NOMO-1 (cell line): ENCODE data around the gene SLC22A9.
"Not testable (repeated sequence)": the region's sequence is repeated elsewhere in the genome, so short reads cannot be mapped to it uniquely, and the experiment has no call there.

Experiments
- DNase-seq, 2 experiments: peaks; one replicate each; lab custom pipeline; 2025; ENCODE audit not compliant: unreplicated experiment in 2 of 2; lab: John Stamatoyannopoulos, UW

SLC22A9 gene

DNA sequence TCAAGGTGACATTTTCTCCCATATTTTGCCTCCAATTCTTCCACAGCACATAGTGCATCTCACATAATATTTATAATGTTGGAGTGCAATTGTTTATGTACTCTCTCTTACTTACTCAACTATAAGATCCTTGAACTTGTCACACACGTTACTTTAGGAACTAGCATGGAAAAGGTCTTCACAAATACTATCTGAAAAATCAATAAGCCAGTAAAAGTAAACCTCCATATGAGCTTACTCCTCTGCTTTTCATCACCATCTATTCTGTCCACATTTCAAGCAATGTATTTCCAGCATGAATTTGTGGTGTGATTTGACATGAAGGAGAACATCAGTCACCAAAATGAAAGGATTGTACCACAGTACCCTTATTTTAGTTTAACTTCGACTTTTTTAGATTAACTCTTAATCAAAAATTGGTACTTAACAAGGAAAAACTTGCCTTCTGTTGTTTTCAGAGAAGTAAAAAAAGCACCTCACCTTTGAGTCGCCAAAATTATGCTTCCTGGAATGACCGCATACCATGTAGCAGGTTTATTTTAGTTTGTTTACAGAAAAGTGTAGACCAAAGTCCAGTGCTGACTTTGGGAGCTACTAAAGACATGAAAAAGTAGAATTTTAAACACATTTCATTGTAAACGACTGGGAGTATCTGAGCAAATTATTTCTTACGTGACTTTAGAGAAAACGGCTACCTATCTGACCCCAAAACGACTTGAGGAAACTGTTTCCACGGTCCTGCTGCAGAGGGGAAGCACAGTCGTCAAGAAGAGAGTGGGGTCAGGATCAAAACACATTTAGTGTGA lies at the start of gene SLC22A9:
SLC22A9 (plus strand) TSS at position 621 of the 806 bp plus-strand sequence. CDS start 272 bp downstream, outside the sequence.
- DNase-seq, result no peak

DNA sequence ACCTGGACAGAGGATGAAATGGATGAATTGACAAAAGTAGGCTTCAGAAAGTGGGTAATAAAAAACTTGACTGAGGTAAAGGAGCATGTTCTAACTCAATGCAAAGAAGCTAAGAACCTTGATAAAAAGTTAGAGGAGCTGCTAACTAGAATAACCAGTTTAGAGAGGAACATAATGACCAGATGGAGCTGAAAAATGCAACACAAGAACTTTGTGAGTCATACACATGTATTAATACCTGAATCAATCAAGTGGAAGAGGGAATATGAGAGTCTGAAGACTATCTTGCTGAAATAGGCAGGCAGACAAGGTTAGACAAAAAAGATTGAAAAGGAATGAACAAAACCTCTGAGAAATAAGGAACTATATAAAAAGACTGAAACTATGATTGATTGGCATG lies 47.9 kb upstream of the SLC22A9 start:
- no peak for DNase-seq

DNA sequence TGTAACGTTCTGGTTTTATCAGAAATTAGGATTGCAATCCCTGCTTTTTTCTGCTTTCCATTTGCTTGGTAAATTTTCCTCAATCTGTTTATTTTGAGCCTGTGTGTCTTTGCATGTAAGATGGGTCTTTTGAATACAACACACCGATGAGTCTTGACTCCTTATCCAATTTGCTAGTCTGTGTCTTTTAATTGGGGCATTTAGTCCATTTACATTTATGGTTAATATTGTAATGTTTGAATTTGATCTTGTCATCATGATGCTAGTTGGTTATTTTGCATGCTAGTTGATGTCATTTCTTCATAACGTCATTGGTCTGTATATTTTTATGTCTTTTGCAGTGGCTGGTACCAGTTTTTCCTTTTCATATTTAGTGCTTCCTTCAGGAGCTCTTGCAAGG lies 34.5 kb upstream of the SLC22A9 start:
- not testable (repeated sequence) for DNase-seq

DNA sequence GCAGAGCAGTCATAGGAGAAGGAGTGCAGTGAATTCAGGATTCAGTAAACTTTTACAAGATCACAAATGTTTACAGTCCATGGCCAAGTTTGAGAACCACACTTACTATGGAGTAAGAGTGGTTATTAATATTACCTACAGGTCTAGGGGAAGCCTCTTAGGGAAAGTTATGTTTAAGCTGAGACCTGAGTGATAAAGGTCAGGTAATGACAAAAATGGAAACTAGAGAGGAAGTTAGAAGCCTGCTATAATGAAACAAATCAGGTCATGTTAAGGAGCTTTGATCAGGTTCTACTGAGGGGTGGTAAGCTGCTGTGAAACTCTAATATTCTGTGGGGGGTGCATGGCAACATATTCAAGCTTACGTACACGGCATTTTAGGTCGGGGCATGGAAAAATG lies 32.5 kb upstream of the SLC22A9 start:
- no peak for DNase-seq

DNA sequence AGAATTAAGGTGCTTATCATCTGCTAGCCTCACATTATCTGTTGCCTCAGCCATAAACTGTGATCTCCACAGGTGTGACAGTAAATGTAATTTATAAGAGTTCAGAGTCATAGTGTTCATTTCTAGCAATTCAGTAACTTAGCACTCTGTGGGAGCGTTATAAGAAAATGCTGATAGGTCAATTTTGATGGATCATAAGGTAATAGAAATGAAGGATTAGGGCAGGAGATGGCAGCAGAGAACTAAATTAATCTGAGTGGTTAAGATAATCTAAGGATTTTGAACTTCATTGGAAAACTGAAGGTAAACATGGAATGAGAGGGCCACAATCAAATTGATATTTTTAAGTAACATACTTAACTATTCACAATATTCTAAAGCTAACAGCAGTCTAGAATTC lies 26.5 kb upstream of the SLC22A9 start:
- DNase-seq, result no peak

DNA sequence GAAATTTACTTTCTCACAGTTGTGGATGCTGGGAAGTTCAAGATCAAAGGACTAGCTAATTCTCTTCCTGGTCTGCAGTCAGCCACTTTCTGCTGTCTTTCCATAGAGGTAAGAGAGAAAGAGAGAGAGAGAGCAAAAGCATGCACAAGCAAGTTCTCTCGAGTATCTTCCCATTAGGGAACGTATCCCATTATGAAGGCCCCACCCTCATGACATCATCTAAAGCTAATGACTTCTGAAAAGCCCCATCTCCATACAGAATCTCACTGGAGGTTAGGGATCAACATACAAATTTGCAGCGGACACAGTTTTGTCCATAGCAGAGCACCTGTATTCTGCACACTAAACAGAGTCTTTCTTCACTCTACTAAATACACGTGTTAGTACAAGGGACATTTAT lies 17.4 kb upstream of the SLC22A9 start:
- DNase-seq, result no peak

DNA sequence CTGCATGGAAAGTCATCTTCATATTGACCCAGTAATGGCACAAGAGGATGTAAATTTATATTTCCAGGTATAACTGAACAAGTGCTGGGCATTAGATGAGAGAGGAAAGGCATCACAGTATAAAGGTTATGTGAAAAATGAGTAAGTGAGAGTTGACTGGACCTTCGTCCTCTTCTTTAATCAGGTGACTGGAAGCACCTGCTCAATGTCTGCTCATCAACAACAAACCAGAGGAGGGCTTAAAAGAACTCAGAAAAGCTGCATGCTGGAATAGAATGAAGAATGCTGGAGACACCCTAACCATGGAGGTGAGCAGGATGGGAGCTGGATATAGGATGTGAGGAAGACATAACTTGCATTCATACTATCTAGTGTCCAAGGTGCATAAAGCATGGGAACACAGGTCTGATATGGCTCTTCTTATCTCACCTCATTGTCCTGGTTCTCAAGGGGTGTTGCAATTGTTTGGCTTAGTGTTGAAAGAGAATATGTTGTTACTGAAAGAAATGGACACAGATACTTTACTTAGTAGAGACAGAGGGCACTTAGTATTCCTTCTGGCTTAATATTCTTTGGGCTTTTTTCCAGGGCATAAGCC lies 7.3 kb upstream of the SLC22A9 start:
- DNase-seq, result no peak

DNA sequence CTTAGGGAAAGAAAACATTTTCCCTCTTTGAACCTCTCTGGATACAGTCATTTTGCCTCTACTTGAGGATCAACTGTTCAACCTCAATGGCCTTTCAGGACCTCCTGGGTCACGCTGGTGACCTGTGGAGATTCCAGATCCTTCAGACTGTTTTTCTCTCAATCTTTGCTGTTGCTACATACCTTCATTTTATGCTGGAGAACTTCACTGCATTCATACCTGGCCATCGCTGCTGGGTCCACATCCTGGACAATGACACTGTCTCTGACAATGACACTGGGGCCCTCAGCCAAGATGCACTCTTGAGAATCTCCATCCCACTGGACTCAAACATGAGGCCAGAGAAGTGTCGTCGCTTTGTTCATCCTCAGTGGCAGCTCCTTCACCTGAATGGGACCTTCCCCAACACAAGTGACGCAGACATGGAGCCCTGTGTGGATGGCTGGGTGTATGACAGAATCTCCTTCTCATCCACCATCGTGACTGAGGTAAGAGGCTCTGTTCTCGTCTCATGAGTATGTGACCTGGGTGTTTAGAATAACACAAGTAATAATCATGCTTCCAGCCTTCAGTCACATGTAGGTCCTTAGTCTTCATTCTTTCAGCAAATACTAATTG lies 495 bp downstream of the SLC22A9 start:
- no peak for DNase-seq

DNA sequence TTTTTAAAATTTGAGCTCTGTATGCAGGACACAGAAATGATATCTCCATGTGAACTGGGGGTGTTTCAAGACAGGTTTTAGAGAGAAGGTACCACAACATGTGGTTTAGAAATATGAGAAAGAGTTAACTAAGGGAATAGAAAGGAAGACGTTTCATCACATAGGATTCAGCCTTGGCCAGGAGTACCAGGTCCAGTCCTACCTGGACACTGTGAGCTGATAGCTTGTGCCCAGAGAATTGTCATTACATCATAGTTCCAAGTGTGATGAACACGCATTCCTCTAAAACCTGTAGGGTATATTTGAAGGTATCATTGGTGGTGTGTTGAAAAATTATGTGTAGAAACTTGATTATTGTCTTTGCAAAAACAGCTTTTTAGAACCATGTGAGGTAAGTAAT lies 1.8 kb downstream of the SLC22A9 start:
- DNase-seq, result no peak

DNA sequence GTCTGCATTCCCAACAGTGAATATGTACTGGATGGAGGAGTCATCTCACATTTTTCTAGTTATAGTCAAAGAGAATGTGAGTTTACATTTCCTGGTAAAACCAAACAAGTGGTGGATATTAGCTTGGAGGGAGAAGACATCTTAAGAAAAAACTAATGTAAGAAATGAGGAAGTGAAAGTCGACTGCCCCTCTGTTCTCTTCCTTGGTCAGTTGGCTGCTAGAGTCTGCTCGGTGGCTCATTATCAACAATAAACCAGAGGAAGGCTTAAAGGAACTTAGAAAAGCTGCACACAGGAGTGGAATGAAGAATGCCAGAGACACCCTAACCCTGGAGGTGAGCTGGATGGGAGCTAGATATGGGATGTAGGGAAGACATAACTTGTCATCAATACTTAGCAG lies 5.8 kb downstream of the SLC22A9 start:
- DNase-seq, result peak; percentile 66 to 90

DNA sequence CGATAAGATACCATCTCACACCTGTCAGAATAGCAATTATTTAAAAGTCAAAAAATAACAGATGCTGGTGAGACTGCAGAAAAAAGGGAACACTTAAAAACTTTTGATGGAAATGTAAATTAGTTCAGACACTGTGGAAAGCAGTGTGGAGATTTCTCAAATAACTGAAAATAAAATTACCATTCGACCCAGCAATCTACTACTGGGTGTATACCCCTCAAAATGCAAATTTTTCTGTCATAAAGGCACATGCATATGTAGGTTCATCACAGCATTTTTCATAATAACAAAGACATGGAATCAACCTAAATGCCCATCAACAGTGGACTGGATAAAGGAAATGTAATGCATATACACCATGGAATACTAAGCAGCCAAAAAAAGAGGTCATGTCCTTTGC lies 10.5 kb downstream of the SLC22A9 start:
- no peak for DNase-seq

DNA sequence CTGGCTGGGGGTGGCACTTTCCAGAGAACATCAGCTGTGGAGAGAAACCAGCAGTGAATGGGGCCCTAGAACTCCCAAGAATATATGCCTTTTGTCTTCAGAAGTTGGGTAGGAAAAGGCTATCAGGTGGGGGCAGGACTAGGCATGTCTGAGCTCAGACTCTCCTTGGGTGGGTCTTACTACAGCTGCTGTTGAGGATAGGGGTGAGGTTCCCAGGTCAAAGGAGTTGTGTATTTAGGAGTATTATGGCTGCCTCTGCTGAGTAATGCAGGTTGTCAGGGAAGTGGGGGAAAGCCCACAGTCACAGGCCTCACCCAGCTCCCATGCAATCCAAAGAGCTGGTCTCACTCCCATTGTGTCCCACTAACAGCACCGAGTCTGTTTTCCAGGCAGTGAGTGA lies 26.1 kb downstream of the SLC22A9 start:
- DNase-seq, result no peak

DNA sequence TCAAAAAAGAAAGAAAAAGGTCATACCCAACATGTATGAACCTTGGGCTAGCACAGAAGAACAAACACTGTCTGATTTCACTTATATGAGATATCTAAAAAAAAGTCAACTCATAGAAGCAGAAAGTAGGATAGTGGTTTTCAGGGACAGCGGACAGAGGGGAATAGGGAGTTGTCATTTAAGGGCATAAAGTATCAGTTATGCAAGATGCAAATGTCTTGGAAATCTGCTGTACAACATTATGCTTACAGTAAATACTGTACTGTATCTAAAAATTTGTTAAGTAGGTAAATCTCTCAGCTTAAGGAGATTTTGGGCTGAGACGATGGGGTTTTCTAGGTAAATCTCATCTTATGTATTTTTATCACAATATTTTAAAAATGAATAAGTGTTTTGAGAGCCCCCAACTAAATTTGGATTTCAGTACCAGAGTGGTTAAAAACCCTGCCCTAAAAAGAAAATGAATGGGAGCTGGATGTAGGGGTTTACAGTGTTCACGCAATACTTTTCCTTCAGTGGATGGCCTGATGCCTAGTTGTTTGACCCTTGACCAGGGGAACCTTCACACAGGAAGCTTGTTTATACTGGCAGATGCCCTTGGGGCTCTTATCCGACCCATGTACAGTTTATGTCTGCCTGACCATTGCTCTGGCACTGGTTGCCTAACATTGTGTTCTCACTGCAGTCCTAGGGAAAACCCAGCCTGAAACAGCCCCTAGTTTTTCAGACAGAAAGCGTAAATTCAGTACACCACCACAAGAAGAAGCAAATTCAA lies 34.8 kb downstream of the SLC22A9 start:
- no peak for DNase-seq

DNA sequence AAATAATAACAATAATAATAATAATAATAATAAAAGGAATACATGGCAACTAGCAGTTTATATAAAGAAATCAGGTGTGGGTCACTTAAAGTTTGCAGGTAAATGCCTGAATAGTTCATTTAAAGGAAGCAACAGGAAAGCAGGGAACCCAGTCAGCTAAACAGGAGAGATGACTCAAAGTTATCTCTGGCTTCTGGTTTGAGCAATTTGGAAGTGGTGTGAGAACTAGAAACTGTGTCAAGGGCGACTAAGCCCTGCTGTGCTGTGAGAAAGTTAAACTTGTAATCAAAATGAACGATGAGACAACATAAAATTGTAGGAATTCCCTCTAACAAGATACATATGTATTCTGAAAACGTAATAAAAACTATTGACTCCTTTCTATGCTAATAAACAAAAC lies 35.5 kb downstream of the SLC22A9 start:
- DNase-seq, result no peak

DNA sequence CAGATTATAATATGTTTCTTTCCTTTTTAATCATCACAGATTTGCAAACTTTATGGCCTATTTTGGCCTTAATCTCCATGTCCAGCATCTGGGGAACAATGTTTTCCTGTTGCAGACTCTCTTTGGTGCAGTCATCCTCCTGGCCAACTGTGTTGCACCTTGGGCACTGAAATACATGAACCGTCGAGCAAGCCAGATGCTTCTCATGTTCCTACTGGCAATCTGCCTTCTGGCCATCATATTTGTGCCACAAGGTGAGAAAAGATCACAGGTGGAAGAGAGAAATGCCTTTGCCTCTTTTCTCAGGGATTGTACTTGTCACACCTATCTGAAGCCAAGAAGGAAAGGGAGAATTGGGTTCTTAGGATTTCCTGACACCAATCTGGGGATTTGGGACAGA lies 36.9 kb downstream of the SLC22A9 start:
- no peak for DNase-seq

DNA sequence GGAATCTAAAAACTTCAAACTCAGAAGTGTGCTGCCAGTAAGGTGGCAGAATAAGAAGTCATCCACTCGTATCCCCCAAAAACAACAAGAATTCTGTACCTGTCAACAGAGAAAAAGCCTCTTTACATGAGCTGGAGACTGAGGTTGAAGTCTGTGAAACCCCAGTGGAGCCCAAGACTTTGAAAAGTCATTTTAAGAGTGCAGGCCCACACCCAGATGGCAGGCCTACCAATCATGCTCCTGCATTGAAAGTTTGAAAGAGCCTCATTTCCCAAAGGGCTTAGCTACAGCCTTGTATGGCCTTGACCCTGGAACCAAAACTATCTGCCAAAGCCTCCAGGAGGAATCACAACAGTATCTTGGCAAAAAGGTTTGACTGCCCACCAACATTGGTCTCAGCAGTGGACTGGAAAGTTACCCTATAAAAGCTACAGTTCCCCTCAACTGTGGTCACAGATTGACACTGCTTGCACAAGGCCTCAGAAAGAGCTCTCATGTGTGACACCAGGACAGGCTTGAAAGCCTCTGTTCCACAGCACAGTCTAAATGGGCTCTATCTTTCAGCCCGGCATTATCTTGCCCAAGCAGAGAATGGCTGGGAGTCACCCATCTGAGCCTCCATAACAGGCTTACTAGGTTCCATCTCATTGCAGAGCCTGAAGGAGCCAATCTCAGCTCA lies 47.7 kb downstream of the SLC22A9 start:
- no peak for DNase-seq

DNA sequence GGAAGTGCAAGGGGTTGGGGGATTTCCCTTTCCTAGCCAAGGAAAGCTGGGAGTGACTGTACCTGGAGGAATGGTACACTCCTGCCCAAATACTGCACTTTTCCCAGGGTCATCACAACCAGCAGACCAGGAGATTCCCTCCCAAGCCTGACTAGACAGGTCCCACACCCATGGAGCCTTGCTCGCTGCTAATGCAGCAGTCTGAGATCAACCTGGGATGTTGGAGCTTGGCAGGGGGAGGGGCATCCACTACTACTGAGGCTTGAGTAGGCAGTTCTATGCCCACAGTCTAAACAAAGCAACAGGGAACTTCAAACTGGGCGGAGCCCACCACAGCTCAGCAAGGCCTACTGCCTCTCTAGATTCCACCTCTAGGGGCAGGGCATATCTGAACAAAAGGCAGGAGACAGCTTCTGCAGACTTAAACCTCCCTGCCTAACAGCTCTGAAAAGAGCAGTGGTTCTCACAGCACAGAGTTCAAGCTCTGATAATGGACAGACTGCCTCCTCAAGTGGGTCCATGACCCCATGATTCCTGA lies 58.5 kb downstream of the SLC22A9 start:
- no peak for DNase-seq

DNA sequence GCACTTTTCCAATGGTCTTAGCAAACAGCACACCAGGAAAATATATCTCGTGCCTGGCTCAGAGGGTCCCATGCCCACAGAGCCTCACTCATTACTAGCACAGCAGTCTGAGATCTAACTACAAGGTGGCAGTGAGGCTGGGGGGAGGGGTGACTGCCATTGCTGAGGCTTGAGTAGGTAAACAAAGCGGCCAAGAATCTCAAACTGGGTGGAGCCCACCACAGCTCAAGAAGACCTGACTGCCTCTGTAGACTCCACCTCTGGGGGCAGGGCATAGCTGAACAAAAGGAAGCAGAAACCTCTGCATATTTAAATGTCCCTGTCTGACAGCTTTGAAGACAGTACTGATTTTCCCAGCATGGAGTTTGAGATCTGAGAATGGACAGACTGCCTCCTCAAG lies 61.1 kb downstream of the SLC22A9 start:
- DNase-seq, result not testable (repeated sequence)

DNA sequence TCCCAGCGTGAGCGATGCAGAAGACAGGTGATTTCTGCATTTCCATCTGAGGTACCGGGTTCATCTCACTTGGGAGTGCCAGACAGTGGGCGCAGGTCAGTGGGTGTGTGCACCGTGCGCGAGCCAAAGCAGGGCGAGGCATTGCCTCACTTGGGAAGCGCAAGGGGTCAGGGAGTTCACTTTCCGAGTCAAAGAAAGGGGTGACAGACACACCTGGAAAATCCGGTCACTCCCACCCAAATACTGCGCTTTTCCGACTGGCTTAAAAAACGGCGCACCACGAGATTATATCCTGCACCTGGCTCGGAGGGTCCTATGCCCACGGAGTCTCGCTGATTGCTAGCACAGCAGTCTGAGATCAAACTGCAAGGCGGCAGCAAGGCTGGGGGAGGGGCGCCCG lies 65.8 kb downstream of the SLC22A9 start:
- DNase-seq, result not testable (repeated sequence)

DNA sequence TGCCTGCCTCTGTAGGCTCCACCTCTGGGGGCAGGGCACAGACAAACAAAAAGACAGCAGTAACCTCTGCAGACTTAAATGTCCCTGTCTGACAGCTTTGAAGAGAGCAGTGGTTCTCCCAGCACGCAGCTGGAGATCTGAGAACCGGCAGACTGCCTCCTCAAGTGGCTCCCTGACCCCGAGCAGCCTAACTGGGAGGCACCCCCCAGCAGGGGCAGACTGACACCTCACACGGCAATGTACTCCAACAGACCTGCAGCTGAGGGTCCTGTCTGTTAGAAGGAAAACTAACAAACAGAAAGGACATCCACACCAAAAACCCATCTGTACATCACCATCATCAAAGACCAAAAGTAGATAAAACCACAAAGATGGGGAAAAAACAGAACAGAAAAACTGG lies 66.2 kb downstream of the SLC22A9 start:
- DNase-seq, result not testable (repeated sequence)
